Upper lobe of right lung (tissue), 1 donor: ENCODE measurements around the gene CHRM5. TPM values are rescaled to one million over a fixed set of nuclear protein-coding genes. Genes with fewer than 3 reads are reported as not detected.

ENCODE experiments used
- ATAC-seq: fragments of 200-7000 bp; cut with Tn5 transposase; one replicate; pipeline ENCODE4 v1.9.1; 2020; ENCODE audit warnings: mild to moderate bottlenecking, moderate library complexity
- DNase-seq: peaks from one replicate; pipeline ENCODE4 v3.0.0-alpha.2; 2020
- H3K27ac ChIP-seq: fragments of 200-600 bp; one replicate; pipeline ENCODE4 v1.8.0; 2022
- H3K27me3 ChIP-seq: fragments of 200-600 bp; one replicate; pipeline ENCODE4 v1.8.0; 2022; ENCODE audit warnings: mild to moderate bottlenecking
- H3K36me3 ChIP-seq: fragments of 200-600 bp; one replicate; pipeline ENCODE4 v1.8.0; 2022
- H3K4me1 ChIP-seq: fragments of 200-600 bp; one replicate; pipeline ENCODE4 v1.8.0; 2022
- H3K4me3 ChIP-seq: fragments of 200-600 bp; one replicate; pipeline ENCODE4 v1.8.0; 2022; ENCODE audit warnings: mild to moderate bottlenecking
- H3K9me3 ChIP-seq: fragments of 200-600 bp; one replicate; pipeline ENCODE4 v1.8.0; 2022
- CTCF ChIP-seq: fragments of 200-600 bp; IDR thresholded peaks from one replicate; pipeline ENCODE4 v1.8.0; 2022; ENCODE audit warnings: antibody characterized with exemption
- intact Hi-C: fragments of 100-400 bp; cut with DNase I; formaldehyde crosslinking; loops from one replicate; pipeline ENCODE4 v1.11.0; 2022
- total RNA-seq: library from RNA; stranded (reverse); fragmentation: NEBNext Ultra II Directional; extraction: Animal tissue kit (Norgen Biotek cat#: 25700); gene quantifications from one replicate; pipeline ENCODE4 v1.2.1, GENCODE V29; 2021
- donor health status: DM: no; HTN: yes; CAD: no; lungs with severe emphysema.

The CHRM5 gene
- total RNA-seq, 1 donor from 2014 or later: not detected

- no peak for TF ChIP-seq CTCF
- H3K27ac ChIP-seq: no peak overlapping the region
- DNase-seq (no peak), ATAC-seq (no peak)
- H3K4me1 ChIP-seq: no peaks in the 10 kb centered on the region
- H3K27me3 ChIP-seq: no peaks in the 10 kb centered on the region
- no peaks in the 10 kb centered on the region for H3K36me3 ChIP-seq
- H3K4me3 ChIP-seq: no peak overlapping the region
- no peaks in the 10 kb centered on the region for H3K9me3 ChIP-seq
- intact Hi-C loops: no loop called here
These were observed 63.9 kb downstream of the CHRM5 start for GRCh38 chr15:34031987-34032760.

GRCh38 chr15:34038023-34038870 lies 70.0 kb downstream of the CHRM5 start:
- TF ChIP-seq CTCF: no peak
- no peaks in the 10 kb centered on the region for H3K36me3 ChIP-seq
- peak; percentile 96 for ATAC-seq
- intact Hi-C loops: no loop called here
- peak overlapping the region; percentile 85 for H3K4me3 ChIP-seq
- peaks cover 7% of the 10 kb centered on the region for H3K4me1 ChIP-seq
- no peaks in the 10 kb centered on the region for H3K27me3 ChIP-seq
- H3K9me3 ChIP-seq: no peaks in the 10 kb centered on the region
- DNase-seq: peak; percentile 91
- peak overlapping the region; percentile 89 for H3K27ac ChIP-seq

- DNase-seq: peak; percentile 82
- Histone ChIP-seq H3K9me3 (no peaks in the 10 kb centered on the region), H3K36me3 (no peaks in the 10 kb centered on the region), H3K27ac (peak within 1 kb of the TSS; percentile 89), H3K27me3 (no peaks in the 10 kb centered on the region), H3K4me3 (peak within 1 kb of the TSS; percentile 85), H3K4me1 (peaks cover 7% of the 10 kb centered on the region)
- peak; percentile 75 for ATAC-seq
- no peak for TF ChIP-seq CTCF
- intact Hi-C loops: no loop called here
These were observed 70.8 kb downstream of the CHRM5 start, which contains the start of gene AVEN for GRCh38 chr15:34038871-34039789. TSS of gene AVEN (minus strand) at chr15:34039204. CDS start at chr15:34039046, 158 bp downstream.

GRCh38 chr15:34039790-34040113 lies 71.5 kb downstream of the CHRM5 start:
- intact Hi-C loops: no loop called here
- H3K4me3 ChIP-seq: peak overlapping the region; percentile 85

More at GRCh38 chr15:34039790-34040113, 71.5 kb downstream of the CHRM5 start:
- Histone ChIP-seq H3K9me3 (no peaks in the 10 kb centered on the region), H3K27ac (peak overlapping the region; percentile 89), H3K4me1 (peaks cover 7% of the 10 kb centered on the region), H3K27me3 (no peaks in the 10 kb centered on the region), H3K36me3 (no peaks in the 10 kb centered on the region)
- ATAC-seq (no peak), DNase-seq (no peak)
- TF ChIP-seq CTCF: no peak
